Astrocyte of the cerebellum (primary cell): Measurements from ENCODE around the gene KCND3.

Experiments
- DNase-seq: peaks from one replicate; pipeline ENCODE4 v3.0.0-alpha.2; 2011; ENCODE audit warnings: low read depth
- H3K4me3 ChIP-seq: 2 replicates; pipeline ENCODE4 v1.5.1; 2011; ENCODE audit warnings: mild to moderate bottlenecking, low read depth, low read length, moderate library complexity
- in situ Hi-C: cut with HindIII; loops from 2 replicates; pipeline ENCODE4 v1.10.0; 2017; ENCODE audit warnings: low sequenced_read_pairs
- TF ChIP-seq, protein P1 (sequence below): IDR thresholded peaks from 2 replicates; pipeline ENCODE4 v1.5.1; 2012; ENCODE audit warnings: low read length, low read depth, moderate library complexity, mild to moderate bottlenecking; ENCODE audit errors: missing control alignments

KCND3 gene

DNA sequence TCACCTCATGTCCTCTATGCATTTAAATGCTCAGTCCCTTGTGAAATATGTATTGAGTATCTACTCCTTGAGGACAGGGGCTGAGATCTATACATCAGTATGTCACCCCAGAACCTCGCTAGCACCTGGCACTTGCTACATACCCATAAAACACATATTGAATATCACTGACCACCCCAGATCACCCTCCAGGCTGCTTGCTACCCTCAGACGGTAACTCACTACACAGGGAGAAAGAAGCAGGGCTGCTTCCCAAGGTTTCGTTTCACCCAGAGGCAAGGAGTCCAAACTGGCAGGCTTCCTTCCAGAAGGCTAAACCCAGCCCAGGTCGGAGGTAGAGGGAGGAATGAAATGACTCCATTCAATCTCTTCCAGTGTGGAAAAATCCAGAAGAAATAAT, 258.8 kb downstream of the KCND3 start:
- DNase-seq, result no peak
- H3K4me3 ChIP-seq, result no peak overlapping the region
- in situ Hi-C loops, result loop anchor here (5.0 kb wide), 1 partner anchor 38 kb away; no protein-coding TSS in a partner anchor
- TF ChIP-seq, protein P1, sequence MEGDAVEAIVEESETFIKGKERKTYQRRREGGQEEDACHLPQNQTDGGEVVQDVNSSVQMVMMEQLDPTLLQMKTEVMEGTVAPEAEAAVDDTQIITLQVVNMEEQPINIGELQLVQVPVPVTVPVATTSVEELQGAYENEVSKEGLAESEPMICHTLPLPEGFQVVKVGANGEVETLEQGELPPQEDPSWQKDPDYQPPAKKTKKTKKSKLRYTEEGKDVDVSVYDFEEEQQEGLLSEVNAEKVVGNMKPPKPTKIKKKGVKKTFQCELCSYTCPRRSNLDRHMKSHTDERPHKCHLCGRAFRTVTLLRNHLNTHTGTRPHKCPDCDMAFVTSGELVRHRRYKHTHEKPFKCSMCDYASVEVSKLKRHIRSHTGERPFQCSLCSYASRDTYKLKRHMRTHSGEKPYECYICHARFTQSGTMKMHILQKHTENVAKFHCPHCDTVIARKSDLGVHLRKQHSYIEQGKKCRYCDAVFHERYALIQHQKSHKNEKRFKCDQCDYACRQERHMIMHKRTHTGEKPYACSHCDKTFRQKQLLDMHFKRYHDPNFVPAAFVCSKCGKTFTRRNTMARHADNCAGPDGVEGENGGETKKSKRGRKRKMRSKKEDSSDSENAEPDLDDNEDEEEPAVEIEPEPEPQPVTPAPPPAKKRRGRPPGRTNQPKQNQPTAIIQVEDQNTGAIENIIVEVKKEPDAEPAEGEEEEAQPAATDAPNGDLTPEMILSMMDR, result no peak

DNA sequence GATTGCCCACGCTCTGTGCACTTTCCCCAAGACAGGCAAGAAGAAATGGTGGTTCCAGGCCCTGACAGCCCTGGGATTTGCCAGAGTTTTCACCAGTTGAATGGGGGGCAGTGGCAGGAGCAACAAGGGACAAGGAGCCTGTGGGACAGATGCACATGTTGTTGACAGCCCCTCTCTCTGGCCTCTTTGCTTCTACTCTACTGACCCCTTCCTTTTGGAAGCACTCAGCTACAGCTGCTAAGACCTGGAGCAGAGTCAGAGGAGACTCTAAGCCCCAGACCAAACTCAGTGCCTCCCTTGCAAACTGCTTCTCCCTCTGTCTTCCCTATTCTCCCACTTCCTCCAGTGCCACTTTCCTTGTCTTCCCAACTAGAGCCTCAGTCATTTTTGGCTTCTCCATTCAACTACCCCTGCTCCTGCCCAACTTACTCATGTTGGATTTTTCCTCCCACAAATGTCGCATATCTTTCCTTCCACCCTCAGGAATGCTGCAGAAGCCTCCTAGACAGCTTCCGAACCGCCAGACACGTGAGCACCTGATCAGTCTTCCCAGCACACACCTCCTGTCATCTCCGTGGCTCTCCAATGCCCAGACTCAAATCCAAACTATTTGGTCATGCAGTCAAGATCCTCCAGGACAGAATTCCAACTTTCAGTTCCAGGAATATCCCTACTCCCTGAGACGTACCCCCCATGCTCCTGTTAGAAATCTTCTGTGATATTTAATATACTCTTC, 259.4 kb downstream of the KCND3 start:
- no peak overlapping the region for H3K4me3 ChIP-seq
- TF ChIP-seq, protein P1, result no peak
- in situ Hi-C loops, result loop anchor here (5.0 kb wide), 1 partner anchor 38 kb away; no protein-coding TSS in a partner anchor
- DNase-seq, result no peak

DNA sequence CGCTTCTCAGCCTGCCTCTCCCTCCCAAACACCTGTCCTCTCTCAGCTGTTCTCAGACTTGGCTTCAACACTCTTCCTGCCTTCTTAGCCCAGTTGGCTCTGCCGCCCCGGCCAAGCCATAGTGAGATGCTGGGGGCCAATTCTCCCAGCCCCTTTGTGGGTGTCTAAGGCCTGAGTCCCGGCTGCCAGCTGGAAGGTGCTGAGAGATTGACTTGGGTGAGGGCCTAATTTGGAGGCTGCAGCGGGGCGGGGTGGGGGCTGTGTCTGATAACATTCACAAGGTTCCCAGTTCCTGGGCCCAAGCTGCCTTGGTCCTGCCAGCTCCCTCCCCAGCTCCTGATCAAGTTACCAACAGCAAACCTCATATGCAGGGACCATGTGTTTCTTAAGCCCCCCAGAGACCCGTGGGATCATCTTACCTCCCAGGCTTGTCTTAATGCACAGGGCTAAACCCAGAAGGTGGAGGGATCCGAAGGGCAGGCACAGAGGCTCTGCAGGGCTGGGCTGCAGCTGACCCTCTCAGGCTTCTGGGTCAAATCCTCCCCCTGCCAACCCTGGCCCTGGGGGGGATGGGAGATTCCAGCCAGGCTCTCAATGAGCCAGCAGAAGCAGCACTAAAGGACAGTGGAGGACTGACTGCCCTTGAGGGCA, 260.1 kb downstream of the KCND3 start:
- TF ChIP-seq, protein P1, result no peak
- in situ Hi-C loops, result no loop called here
- H3K4me3 ChIP-seq, result no peak overlapping the region
- no peak for DNase-seq

DNA sequence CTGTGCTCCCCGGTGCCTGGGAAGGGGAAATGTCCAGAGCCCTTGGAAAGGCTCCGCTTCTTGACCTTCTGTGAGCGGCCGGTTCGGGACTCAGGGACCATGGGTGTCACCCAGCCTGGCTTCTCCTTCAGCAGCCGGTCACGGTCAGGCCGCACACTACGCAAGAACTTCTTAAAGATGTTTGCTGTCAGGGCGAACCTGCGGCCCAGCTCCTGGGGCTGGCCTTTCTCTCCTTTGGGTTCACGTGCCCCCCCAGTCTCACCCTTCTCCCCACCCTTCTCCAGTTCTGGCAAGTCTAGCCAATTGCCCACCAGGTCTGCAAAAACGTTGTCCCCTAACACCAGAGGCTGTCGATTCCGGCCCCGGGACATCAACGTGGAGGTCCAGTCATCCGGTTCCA, 262.4 kb downstream of the KCND3 start:
- in situ Hi-C loops, result no loop called here
- TF ChIP-seq, protein P1, result no peak
- DNase-seq, result no peak
- no peak overlapping the region for H3K4me3 ChIP-seq

DNA sequence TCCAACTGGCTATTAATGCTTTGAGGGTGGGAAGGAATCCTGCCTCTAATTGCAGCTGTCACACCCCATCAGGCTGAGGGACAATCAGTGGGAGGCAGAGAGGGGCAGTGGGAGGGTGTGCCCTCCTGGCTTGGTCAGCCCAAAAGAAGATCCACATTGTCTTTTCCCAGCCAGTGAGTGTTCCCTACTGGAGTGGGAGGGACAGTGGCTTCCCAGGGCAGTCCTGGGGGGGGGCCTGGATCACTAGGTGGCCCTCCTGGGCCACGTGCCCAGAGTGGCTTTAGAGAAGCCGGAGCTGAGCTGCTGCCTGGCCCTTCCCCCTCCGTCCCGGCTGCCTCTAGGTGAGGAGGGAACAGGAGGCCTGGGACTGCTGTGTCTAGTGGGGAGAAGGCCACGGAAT, 264.3 kb downstream of the KCND3 start:
- DNase-seq, result no peak
- in situ Hi-C loops, result no loop called here
- TF ChIP-seq, protein P1, result no peak
- no peak overlapping the region for H3K4me3 ChIP-seq

DNA sequence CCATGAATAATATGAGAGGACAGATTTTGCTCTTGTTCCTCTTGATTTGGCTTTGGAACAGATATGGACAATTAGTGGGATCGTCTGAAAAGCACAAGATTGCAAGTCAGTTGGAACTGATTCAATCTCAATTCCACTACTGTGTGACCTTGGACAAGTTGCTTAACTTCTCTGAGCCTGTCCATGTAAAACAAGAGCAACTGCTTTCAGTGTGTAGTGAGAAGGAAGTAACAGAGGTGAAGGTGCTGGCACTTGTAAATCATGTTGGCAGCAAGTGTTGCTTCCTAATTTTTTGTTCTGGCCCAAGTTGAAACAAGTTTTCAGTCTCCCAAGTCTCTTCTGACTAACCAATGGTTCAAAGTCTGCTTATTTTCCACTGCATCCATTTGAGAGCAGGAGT, 265.6 kb downstream of the KCND3 start:
- TF ChIP-seq, protein P1, result no peak
- no peak for DNase-seq
- in situ Hi-C loops, result no loop called here
- H3K4me3 ChIP-seq, result no peak overlapping the region
